Myocyte (in vitro differentiated cells): Measurements from ENCODE around the gene BANK1. TPM values are rescaled to one million over a fixed set of nuclear protein-coding genes. Genes with fewer than 3 reads are reported as not detected.

Experiments
- DNase-seq: peaks from one replicate; pipeline ENCODE4 v3.0.0-alpha.2; 2012; ENCODE audit warnings: low read depth
- total RNA-seq: library from RNA; depleted of rRNA; stranded (reverse); fragments of >200 nt; gene quantifications from 2 replicates; pipeline ENCODE4 v1.2.3, GENCODE V29; 2014

BANK1 gene
- total RNA-seq, 1 donor from 2014 or later = 0.21 TPM

DNA sequence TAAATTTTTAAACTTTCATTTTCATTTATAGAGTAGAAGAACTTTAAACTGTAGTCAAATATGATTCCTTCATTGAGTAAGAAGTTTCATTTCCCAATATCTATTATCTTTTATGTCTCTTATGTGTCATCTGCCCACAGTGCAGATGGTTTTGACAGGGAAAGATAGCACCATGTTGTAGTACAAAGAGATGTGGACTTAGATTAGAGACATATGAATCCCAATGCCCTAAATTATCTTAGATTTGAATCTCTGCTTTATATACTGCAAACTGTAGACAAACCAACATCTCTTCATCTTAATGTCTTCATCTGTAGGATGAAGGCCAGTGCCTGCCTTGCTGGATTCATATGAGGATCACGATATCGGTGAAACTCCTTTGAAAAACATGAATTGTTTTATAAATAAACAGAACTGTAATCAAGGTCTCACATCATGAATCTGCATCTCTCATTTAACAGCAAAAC, 217.5 kb downstream of the BANK1 start:
- no peak for DNase-seq

DNA sequence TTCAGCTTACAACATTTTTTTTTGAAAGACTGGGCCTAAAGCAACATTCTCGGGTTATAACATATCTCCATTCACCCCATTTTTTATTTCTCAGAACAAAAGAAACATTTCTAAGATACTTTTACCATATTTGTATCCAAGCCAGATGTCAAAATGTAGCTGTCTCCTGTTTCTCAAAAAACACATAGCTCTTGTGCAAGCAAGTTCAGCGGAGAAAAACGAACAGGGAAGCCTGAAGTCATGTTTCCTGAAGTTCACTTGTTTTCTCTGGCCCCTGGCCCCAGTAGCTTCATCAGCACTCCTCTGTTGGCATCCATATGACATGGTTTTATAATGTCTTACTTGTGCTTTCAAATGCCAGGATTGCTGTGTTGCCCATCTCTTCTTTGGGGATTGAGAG, 218.2 kb downstream of the BANK1 start:
- DNase-seq = no peak

DNA sequence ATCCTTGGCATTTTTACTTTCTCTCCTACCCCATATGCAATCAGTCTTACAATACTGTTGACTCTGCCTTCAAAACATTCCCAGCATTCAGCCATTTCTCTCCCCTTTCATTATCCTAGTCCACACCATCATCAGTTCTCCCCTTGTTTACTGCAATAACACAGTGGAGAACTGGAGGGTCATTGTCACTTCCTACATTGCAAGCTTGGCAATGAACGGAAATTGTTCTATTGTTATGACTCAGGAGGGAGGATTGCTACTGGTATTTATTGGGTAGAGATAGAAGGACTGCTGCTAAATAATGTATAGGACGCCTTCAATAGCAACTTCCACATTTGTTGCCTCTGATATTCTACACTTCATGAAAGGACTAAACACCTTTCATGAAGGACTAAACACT, 231.8 kb downstream of the BANK1 start:
- DNase-seq = no peak

DNA sequence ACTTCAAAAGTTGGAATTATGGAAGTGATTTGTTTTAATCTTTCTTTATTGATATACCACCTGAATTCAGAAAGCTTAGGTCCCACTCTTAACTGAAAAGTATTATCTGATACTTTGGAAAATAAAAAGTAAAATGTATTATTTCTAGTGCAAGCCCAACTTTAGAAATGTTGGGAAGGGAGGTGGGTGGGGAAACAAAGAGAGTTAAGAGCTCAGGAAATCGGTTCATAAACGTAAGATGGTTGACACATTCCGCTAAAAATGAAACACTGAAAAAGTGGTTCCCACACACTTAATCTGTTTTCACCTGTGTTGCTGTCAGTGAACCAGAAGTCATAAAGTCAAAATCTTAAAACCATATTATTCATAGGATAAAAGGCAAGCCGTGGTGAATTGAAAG, 237.4 kb downstream of the BANK1 start:
- DNase-seq = no peak

DNA sequence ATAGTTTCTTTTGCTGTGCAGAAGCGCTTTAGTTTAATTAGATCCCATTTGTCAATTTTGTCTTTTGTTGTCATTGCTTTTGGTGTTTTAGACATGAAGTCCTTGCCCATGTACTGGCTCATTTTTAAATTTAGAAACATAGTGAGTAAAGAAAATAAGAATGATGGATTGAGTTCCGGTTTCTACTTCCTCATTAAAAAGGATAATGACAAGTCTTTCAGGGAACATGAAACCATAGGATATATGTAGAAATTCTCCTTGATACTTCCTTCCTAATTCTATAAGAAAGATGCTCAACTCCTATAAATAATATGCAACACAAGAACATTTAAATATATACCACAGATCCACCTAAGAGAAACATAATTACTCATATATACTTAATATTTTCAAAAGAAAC, 240.9 kb downstream of the BANK1 start:
- no peak for DNase-seq

DNA sequence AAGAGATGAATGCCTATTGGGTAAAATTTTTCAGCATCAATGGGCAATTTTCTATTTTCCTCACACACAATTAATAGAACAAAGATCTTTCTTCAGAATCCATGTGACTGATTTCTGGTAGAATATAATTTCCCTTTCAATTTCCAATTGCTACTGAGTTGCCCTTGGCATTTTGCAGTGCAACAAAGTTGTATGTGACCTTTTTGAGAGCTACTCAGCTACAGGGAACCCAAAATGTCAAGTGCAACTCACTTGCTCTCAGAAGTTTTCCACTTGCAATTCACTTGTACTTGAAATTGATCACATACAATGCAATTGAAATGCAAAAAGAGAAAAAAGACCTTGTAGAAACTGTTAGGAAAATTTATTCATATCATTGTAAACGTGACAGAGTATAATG, 245.5 kb downstream of the BANK1 start:
- DNase-seq = no peak

DNA sequence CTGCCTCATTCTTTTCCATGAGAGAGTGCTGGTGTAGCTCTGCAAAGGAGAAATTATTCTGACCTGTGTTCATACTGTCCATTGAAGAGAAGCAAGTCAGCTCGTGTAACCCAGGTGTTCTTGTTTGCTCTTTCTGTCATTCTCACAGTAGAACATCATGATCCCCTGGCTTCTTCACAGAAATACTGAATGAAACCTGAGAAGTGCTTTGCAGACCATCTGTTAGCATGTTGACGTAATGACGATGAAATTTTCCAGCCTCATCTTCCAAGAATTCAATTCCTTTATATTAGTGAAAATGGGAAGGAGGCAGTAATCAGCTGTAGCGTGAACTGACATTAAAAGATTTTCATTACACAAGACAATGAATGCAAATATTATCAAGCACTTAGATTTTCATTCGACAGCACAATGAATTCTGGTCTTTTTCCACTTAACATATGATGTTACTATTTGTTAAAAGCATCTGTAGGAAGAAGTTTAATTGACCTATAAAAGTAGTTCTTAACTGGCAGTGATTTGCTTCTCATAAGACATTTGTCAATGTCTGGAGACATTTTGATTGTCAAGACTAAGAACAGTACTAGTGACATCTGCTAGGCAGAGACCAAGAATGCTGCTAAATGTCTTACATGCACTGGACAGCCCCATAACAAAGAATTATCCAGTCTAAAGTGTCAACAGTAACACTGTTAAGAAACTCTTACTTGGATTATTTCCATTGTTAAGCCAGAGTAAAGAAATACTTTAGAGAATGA, 246.3 kb downstream of the BANK1 start:
- peak; percentile 74 for DNase-seq

DNA sequence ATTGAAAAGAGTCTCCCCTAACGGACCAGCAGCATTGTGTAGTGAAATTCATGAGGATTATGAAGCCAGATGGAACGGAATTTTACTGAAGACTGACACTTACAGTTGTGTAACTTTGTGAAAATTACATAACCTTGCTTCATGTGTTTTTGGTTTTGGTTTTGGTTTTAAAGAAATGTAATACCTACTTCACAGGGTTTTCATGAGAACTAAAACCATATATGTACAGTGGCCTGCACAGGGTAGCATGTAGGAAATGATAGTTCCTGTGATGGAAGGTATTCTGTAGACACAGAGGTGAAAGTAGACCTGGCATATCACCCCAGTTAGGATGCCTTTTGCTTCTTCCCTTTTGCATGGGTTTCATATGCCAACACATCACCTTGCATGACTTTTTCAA, 247.0 kb downstream of the BANK1 start:
- DNase-seq = peak; percentile 17

DNA sequence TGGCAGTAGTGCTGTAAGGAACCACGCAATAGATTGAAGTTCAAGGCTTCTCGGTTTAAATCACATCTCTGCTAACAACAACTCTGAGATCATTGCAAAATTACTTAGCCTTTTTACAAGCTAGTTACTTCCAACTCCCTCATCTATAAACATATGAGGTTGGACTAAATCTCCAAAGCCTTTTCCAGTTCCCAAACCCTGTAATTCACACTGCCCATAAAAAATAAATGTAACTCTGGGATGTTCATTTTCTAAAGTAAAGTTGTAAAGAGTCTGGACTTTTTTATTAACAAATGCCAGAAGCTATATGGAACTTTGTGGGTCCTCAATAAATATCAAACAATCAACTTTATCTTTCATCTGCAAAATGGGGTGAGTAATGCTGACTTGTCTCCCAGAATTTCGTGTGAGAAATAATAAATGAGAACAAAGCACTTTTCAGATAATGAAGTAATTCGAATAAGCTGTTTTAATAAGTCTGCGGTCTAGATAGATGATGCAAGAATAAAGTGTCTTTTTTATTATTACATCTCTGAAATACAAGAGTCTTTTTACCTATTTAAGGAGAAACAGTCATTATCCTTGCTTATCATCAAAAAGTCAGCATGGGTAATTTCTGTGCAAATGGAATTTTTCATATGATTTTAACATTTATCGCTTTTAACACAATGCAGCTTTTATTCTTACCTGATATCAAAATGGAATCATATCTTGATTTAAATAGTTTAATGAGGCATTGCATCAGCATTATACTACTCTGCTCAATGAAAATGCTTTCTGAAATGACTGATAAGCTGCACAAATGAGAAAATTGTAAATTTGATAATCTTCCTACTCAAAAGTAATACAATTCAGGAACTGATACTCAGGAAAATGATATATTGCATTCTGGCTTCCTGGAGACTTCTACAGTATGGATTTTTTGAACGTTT, 252.6 kb downstream of the BANK1 start:
- no peak for DNase-seq

DNA sequence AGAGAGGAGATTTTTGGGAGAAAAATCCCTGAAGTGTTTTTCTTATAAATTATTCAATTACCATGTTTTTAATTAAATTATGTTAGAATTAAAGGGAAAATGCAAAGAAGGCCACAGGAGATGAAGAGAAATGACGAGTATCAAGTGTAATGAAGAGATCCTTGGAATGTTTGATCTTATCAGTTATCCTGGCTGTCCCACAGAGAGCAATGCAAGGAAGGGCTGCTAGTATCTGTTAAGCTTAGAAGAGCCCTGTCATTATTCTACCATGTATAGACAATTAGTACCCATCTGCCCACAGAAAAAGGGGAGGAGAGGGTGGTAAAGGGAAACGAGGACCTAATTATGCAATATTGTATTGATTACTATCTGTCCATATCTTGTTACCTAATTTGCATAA, 257.1 kb downstream of the BANK1 start:
- DNase-seq = no peak

DNA sequence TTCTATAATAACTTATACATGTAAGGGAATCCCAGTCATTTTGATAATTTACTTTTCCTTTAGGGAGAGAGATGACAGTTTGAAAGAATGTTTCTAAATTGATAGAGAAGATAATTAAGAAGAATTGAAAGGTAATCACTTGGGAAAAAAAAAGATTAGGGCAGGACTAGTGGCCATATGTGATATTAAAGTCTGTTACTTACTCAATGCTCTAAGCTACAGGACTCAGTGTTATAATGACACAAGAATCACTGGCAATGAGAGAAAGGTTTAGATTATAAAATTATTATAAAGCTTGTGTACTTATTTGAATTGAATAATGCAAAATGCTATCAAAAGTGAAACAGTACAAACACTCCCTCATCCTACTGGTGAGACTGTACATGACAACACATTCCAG, 265.3 kb downstream of the BANK1 start:
- DNase-seq = no peak

DNA sequence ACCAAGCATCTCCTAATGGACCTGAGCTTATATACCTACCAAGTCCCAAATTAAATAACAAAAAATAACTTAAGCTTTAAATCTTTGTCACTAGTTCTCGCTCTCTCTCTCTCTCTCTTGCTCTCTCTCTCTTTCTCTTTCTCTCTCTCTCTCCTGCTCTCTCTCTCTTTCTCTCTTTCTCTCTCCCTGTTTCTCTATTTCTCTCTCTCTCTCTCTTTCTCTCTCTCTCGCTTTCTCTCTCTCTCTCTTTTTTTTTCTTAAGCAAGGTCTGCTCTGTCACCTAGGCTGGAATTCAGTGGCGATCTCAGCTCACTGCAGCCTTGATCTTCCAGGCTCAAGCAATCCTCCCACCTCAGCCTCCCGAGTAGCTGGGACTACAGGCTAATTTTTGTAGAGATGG, 266.6 kb downstream of the BANK1 start:
- DNase-seq = no peak

DNA sequence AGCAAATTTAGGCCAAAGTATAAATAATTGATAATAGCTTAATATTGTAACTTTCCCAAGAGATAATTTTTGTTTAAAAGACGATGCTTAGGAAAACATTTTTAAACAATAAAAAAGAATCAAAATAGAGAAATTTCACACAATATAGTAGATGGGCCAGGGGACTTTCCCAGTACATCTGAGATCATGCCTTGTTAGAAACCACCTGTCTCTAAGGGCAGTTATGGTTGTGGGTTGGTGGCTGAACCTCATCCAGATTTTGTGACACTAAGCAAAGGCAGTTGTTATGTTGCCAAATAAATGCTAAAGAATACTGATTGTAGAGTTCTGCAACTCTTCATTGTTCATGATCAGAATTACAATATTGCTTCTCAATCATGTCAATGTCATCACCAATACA, 270.6 kb downstream of the BANK1 start:
- peak; percentile 78 for DNase-seq

DNA sequence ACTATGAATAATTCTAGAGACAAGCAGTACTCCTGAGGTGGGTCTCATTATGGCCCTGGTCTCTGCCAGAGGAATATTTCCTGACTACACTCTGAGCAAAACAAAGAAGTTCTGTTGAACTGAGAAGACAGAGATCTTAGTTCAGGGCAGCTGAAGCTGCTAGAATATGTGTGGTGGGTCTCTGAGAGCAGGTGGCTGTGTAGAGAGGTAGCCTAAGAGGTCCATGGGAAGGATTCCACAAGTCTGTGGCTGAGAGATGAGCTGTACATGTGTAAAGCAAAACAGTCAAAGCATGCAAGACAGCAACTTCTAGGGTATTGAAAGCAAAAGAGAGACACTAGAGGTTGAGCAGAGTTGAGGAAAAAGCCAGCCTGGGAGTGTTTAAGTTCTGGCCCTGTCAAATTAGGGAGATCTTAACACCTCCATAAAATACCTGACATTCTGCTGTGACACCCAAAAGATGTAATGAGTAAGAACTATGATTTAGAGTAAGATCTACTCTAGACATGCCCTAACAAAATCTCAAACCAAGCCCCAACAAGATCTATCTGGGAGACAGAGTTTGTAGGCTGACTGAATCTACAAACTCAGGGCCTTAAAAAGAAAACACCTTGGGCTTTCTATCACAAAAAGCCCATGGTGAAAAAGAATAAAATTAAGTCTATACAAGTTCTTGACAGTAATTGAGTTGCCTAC, 274.4 kb downstream of the BANK1 start:
- DNase-seq = peak; percentile 69

DNA sequence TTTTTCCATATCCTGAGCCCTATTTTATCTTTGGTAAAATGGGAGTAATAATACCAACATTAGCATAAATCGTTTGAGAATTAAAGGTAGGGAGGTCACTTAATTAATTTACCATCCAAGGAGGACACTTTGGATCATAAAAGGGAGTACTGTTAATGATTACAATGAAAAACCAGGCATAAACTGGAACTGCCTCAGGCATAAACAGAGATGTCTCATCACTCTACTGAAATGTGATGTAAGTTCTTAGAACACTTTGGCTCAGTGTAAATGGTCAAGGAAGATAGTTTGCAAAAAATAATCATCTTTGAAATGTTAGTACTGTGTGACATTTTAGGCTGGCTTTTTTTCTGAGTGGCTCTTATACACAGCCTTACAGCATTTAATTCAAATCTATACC, 286.1 kb downstream of the BANK1 start:
- DNase-seq = no peak

DNA sequence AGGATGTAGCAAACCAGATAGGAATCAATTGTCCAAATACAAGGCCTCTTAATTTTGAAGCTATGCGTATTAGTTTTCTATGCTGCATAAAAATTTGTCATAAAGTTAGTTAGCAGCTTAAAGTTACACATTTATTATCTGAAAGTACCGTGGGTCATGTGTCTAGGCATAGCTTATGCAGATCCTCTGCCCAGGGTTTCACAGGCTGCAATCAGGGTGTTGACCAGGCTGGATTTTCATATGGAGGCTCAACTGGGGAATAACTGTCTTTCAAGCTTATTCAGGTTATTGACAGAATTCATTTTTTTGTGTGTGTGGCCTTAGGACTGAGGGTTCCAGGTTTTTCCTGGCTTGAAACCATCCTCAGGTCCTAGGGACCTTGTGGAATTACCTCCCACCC, 289.7 kb downstream of the BANK1 start:
- DNase-seq = no peak

DNA sequence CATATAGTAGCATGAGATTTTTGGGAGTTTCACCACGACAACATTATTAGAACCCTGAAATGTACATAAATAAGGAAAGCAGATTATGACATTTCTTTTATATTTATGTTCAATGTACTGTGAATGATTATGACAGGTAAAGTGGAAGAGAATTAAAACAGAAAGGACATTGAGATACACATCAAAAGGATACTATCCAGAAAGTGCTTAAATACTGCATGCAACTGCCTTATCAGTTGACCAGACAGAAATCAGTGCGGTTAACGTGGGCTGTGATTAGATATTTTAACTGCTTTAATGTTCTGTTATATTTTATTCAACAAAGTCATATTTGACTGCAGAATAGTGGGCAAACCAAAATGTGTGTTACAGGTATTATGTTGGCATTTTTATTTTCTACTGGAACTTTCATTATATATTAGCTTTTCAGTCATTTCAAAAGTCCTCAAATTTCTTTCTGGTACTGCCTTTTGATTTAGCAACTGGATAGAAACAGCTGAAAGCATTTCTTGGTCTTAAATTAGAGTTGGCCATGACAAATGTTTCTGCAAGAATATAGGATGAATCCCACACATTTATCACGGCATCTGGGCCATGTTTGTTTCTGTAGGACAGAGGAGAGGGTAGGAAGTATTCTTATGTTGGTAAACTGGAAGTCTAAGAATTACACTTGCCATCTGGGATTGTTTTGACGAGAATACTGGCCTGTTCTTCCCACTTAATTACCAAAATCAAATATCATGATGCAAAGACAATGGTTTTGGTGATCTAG, 299.5 kb downstream of the BANK1 start:
- peak; percentile 8 for DNase-seq

DNA sequence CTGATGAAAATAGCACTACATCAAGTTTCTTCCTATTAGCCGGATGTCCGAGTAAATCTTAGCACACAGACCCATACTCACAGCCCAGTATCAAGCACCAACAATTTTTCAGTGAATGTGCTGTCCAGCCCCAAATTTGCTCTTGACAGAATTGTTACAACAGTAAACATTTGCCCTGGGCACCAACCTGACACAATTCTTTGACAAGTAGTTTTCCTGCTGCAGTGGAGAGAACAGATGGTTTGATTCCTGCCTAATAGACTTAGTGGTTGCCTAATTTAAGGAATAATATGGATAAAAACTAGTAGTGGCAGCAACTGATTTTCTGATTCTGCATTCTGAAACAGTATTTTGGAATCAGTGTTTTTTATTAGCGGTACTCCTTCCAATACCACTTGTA, 301.1 kb downstream of the BANK1 start:
- DNase-seq = no peak

DNA sequence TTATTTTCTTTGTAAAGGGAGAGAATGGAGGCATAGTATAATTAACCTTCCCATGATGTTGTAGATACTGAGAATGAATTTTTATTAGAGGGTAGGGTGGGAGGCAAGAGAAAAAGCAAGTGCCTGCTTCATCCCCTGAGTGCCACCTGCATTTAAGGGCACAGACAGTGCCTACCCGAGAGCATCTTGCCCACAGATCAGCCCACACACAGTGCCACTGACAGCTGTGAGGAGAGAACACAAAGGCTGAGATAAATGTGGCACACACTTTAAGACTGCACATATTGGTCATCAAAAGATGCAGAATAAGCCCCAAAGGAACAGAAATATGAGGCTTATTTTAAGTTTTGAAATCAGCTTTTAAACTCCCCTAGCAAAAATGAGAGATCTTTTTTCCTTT, 304.0 kb downstream of the BANK1 start:
- peak; percentile 59 for DNase-seq

DNA sequence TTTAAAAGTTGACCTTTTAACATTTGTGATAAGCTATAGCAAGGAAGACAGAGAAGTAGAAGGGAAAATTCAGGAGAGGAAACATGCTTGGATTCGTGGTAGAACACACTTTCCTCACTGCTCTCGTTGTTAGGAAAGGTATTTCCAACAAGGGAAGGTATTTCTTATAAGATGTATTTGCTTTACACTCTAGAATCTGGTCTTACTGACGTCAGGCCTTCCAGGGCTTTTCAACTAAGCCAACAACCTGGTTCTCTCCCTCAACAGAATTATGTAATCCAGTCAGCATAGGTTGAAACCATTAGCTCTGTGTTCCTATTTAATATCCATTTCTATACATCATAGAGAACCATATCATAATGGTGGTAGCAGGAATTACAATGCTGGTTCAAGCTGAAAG, 312.8 kb downstream of the BANK1 start:
- DNase-seq = no peak

DNA sequence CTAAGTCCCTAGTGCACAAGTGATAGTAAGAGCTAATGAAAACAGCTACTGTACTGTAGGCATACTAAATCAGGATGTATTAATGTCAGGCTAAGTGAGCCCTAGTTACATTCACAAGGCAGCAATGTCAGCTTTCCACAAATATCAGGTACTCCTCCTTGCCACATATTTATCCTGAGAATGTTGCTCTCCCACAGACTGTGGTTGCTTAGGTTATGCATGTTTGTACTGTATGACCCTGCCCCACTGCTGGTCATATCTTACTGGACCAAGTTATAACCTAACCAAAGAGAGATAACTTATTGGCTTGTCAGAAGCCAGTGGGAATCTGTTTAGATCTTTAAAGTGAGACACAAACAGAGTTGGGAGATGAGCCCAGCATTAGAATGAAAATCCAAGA, 313.7 kb downstream of the BANK1 start:
- peak; percentile 20 for DNase-seq
